Activated CD4-positive, alpha-beta T cell treated with anti-CD3 and anti-CD28 coated beads, Interleukin-2, amount 10 ng/mL, durations not matched to agents 24 days and 14 days (primary cell): ENCODE results near the gene GPR137. TPM values are rescaled to one million over a fixed set of nuclear protein-coding genes. Genes with fewer than 3 reads are reported as not detected.
A peak's percentile ranks its signal among the peaks of the same experiment; 100 is the strongest.

Source experiments
- DNase-seq: peaks from one replicate; pipeline ENCODE4 v3.0.0; 2022
- H3K27ac Mint-ChIP-seq: one replicate; pipeline ENCODE4 v1.8.0; 2022; ENCODE audit warnings: mild to moderate bottlenecking, mixed read lengths
- H3K27me3 Mint-ChIP-seq: one replicate; pipeline ENCODE4 v1.8.0; 2022; ENCODE audit warnings: mixed read lengths
- H3K36me3 Mint-ChIP-seq: one replicate; pipeline ENCODE4 v1.8.0; 2022; ENCODE audit warnings: low read depth, mild to moderate bottlenecking, mixed read lengths
- H3K4me1 Mint-ChIP-seq: one replicate; pipeline ENCODE4 v1.8.0; 2021; ENCODE audit warnings: mixed read lengths
- H3K4me3 Mint-ChIP-seq: one replicate; pipeline ENCODE4 v1.8.0; 2022; ENCODE audit warnings: mild to moderate bottlenecking, moderate library complexity, mixed read lengths
- H3K9me3 Mint-ChIP-seq: one replicate; pipeline ENCODE4 v1.8.0; 2021; ENCODE audit warnings: mixed read lengths
- intact Hi-C: fragments of 100-400 bp; cut with micrococcal nuclease; formaldehyde crosslinking; loops from one replicate; pipeline ENCODE4 v1.15.1; 2023
- total RNA-seq: library from RNA; stranded (reverse); gene quantifications from 2 replicates; pipeline ENCODE4 v1.2.3, GENCODE V29; 2022

The GPR137 gene
- total RNA-seq, 1 donor from 2014 or later = 45.6 TPM

GRCh38 chr11:64324692-64325469, 39.2 kb downstream of the GPR137 start:
- Mint-ChIP-seq H3K27ac (no peak overlapping the region), H3K9me3 (no peaks in the 10 kb centered on the region), H3K27me3 (no peaks in the 10 kb centered on the region), H3K4me1 (peaks cover 12% of the 10 kb centered on the region), H3K4me3 (no peak overlapping the region), H3K36me3 (peaks cover 17% of the 10 kb centered on the region)
- intact Hi-C loops = no loop called here
- no peak for DNase-seq

- Mint-ChIP-seq H3K27me3 (no peaks in the 10 kb centered on the region), H3K36me3 (peaks cover 5% of the 10 kb centered on the region), H3K27ac (no peak overlapping the region), H3K9me3 (no peaks in the 10 kb centered on the region), H3K4me3 (no peak overlapping the region), H3K4me1 (peaks cover 8% of the 10 kb centered on the region)
- no peak for DNase-seq
- intact Hi-C loops = no loop called here
Measured at GRCh38 chr11:64327375-64327774, 41.7 kb downstream of the GPR137 start.

- Mint-ChIP-seq H3K4me3 (no peak overlapping the region), H3K4me1 (peaks cover 8% of the 10 kb centered on the region), H3K27me3 (no peaks in the 10 kb centered on the region), H3K36me3 (peaks cover 3% of the 10 kb centered on the region), H3K9me3 (no peaks in the 10 kb centered on the region), H3K27ac (no peak overlapping the region)
- intact Hi-C loops = no loop called here
- no peak for DNase-seq
Measured at GRCh38 chr11:64327993-64328392, 42.3 kb downstream of the GPR137 start.

GRCh38 chr11:64330888-64331287, 45.2 kb downstream of the GPR137 start:
- no peaks in the 10 kb centered on the region for H3K9me3 Mint-ChIP-seq
- H3K36me3 Mint-ChIP-seq = peaks cover 9% of the 10 kb centered on the region
- peaks cover 14% of the 10 kb centered on the region for H3K4me1 Mint-ChIP-seq
- intact Hi-C loops = loop anchor here (1.0 kb wide), 2 partner anchors 9 to 13 kb away; partner anchors contain the start of genes CCDC88B and PRDX5
- no peak overlapping the region for H3K27ac Mint-ChIP-seq
- no peaks in the 10 kb centered on the region for H3K27me3 Mint-ChIP-seq
- H3K4me3 Mint-ChIP-seq = no peak overlapping the region
- DNase-seq = no peak

- intact Hi-C loops = loop anchor here (1.0 kb wide), 2 partner anchors 9 to 13 kb away; partner anchors contain the start of genes CCDC88B and PRDX5
- DNase-seq = peak; percentile 91
- Mint-ChIP-seq H3K27ac (peak overlapping the region; percentile 88), H3K36me3 (peaks cover 9% of the 10 kb centered on the region), H3K9me3 (no peaks in the 10 kb centered on the region), H3K27me3 (no peaks in the 10 kb centered on the region), H3K4me1 (peaks cover 14% of the 10 kb centered on the region), H3K4me3 (peak overlapping the region; percentile 39)
Measured at GRCh38 chr11:64331569-64332371, 46.1 kb downstream of the GPR137 start.

- Mint-ChIP-seq H3K27me3 (no peaks in the 10 kb centered on the region), H3K36me3 (peaks cover 20% of the 10 kb centered on the region), H3K9me3 (no peaks in the 10 kb centered on the region), H3K27ac (no peak overlapping the region), H3K4me3 (no peak overlapping the region), H3K4me1 (peaks cover 18% of the 10 kb centered on the region)
- intact Hi-C loops = no loop called here
- DNase-seq = no peak
Measured at GRCh38 chr11:64333556-64333955, 47.9 kb downstream of the GPR137 start.

GRCh38 chr11:64334764-64335735, 49.4 kb downstream of the GPR137 start:
- DNase-seq = peak; percentile 63
- Mint-ChIP-seq H3K36me3 (peaks cover 24% of the 10 kb centered on the region), H3K27me3 (no peaks in the 10 kb centered on the region), H3K27ac (peak overlapping the region; percentile 67), H3K9me3 (no peaks in the 10 kb centered on the region), H3K4me1 (peaks cover 30% of the 10 kb centered on the region), H3K4me3 (no peak overlapping the region)
- intact Hi-C loops = no loop called here

GRCh38 chr11:64337538-64338249, 52.0 kb downstream of the GPR137 start:
- intact Hi-C loops = no loop called here
- Mint-ChIP-seq H3K27ac (peak overlapping the region; percentile 15), H3K27me3 (no peaks in the 10 kb centered on the region), H3K4me1 (peaks cover 34% of the 10 kb centered on the region), H3K36me3 (peaks cover 32% of the 10 kb centered on the region), H3K9me3 (no peaks in the 10 kb centered on the region), H3K4me3 (no peak overlapping the region)
- DNase-seq = no peak

- no peak for DNase-seq
- Mint-ChIP-seq H3K27ac (peak overlapping the region; percentile 91), H3K4me3 (peak overlapping the region; percentile 99), H3K36me3 (peaks cover 33% of the 10 kb centered on the region), H3K27me3 (no peaks in the 10 kb centered on the region), H3K4me1 (peaks cover 34% of the 10 kb centered on the region), H3K9me3 (no peaks in the 10 kb centered on the region)
- intact Hi-C loops = no loop called here
Measured at GRCh38 chr11:64338716-64339115, 53.1 kb downstream of the GPR137 start.

Other genes with a start within 250 kb of the GPR137 start
- gene FLRT1, start 249.9 kb upstream of the GPR137 start, total RNA-seq = not detected in 2 replicates
- 28.6 and 29.6 TPM in 2 replicates for gene MACROD1, start 119.7 kb upstream of the GPR137 start, total RNA-seq
- 521 and 535 TPM in 2 replicates for gene STIP1, start 99.7 kb upstream of the GPR137 start, total RNA-seq
- 200 and 213 TPM in 2 replicates for gene FERMT3, start 79.1 kb upstream of the GPR137 start, total RNA-seq
- gene TRPT1, start 59.7 kb upstream of the GPR137 start, total RNA-seq = 29.8 and 31.7 TPM in 2 replicates
- gene NUDT22, start 59.6 kb upstream of the GPR137 start, total RNA-seq = 66.1 and 72.6 TPM in 2 replicates
- 19.9 and 20.0 TPM in 2 replicates for gene DNAJC4, start 55.3 kb upstream of the GPR137 start, total RNA-seq
- gene VEGFB, start 51.3 kb upstream of the GPR137 start, total RNA-seq = 65.4 and 66.7 TPM in 2 replicates
- 28.8 and 30.6 TPM in 2 replicates for gene FKBP2, start 44.8 kb upstream of the GPR137 start, total RNA-seq
- gene PPP1R14B, start 38.9 kb upstream of the GPR137 start, total RNA-seq = 284 TPM in 2 replicates
- gene PLCB3, start 34.3 kb upstream of the GPR137 start, total RNA-seq = 16.6 and 16.7 TPM in 2 replicates
- 34.0 and 35.5 TPM in 2 replicates for gene BAD, start 1.2 kb upstream of the GPR137 start, total RNA-seq
- gene KCNK4, start 5.5 kb downstream of the GPR137 start, total RNA-seq = 0.23 and 0.24 TPM in 2 replicates
- gene CATSPERZ, start 14.5 kb downstream of the GPR137 start, total RNA-seq = not detected in 2 replicates
- 59.6 and 60.6 TPM in 2 replicates for gene ESRRA, start 19.7 kb downstream of the GPR137 start, total RNA-seq
- 319 and 320 TPM in 2 replicates for gene TRMT112, start 31.7 kb downstream of the GPR137 start, total RNA-seq
- gene PRDX5, start 32.3 kb downstream of the GPR137 start, total RNA-seq = 98.0 and 104 TPM in 2 replicates
- 116 and 119 TPM in 2 replicates for gene CCDC88B, start 54.4 kb downstream of the GPR137 start, total RNA-seq
- gene RPS6KA4, start 73.3 kb downstream of the GPR137 start, total RNA-seq = 46.3 and 48.6 TPM in 2 replicates